DND-41 (cell line): Measurements from ENCODE around the gene OXT.

Experiments used
- EZH2 ChIP-seq: IDR thresholded peaks from 3 replicates; pipeline ENCODE4 v1.6.1; 2012; ENCODE audit warnings: borderline replicate concordance, low read depth, mild to moderate bottlenecking, moderate library complexity, low read length, inconsistent platforms; ENCODE audit not compliant: severe bottlenecking
- TF ChIP-seq, protein P1 (sequence below): IDR thresholded peaks from 2 replicates; pipeline ENCODE4 v1.5.1; 2012; ENCODE audit warnings: borderline replicate concordance, low read length, moderate library complexity, mild to moderate bottlenecking; ENCODE audit not compliant: poor library complexity, severe bottlenecking; ENCODE audit errors: extremely low read depth

DNA sequence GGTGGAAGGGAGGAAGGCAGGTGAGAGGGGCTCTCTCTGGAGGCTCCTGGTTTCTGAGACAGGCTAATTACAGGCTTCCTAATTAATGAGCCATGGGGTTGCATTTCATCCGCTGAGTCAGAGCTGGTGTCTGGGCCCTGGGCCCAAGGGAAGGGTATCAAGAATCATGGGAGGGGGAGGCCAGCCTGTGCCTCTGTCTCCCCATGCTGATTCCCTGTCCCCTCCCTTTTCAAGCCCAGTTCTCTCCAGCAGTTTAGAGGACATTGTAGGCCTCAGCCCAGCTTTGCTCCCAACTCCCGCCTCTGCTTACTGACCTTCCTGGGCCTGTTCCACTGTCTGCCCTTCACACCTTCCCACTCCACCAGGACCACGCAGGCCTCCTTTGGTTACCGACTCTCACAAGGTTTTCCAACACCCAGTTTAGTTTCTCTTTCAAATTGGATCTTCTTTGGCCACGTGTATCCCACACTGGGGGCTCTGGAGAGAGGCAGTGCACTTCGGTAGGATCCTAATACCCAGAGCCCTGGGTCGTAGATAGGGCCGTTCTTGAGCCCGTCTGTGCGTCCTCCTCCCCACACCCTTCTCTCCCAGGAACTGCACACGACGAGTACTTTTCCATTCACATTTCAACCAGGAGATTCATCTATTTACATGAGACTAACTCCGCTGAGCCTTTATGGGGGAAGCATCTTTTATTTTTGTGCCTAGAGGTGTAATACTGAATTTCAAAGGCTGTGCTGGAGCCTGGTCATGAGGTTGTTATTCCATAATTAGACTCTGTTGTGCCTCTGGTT, 31.4 kb downstream of the OXT start:
- TF ChIP-seq, protein P1, sequence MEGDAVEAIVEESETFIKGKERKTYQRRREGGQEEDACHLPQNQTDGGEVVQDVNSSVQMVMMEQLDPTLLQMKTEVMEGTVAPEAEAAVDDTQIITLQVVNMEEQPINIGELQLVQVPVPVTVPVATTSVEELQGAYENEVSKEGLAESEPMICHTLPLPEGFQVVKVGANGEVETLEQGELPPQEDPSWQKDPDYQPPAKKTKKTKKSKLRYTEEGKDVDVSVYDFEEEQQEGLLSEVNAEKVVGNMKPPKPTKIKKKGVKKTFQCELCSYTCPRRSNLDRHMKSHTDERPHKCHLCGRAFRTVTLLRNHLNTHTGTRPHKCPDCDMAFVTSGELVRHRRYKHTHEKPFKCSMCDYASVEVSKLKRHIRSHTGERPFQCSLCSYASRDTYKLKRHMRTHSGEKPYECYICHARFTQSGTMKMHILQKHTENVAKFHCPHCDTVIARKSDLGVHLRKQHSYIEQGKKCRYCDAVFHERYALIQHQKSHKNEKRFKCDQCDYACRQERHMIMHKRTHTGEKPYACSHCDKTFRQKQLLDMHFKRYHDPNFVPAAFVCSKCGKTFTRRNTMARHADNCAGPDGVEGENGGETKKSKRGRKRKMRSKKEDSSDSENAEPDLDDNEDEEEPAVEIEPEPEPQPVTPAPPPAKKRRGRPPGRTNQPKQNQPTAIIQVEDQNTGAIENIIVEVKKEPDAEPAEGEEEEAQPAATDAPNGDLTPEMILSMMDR: no peak
- no peak for TF ChIP-seq EZH2
